Astrocyte of the spinal cord (primary cell): Measurements from ENCODE around the gene SMIM44.

Experiments used
- DNase-seq: peaks from one replicate; pipeline ENCODE4 v3.0.0; 2011; ENCODE audit warnings: low read depth, low spot score
- H3K4me3 ChIP-seq: 2 replicates; pipeline ENCODE4 v1.5.1; 2011; ENCODE audit warnings: low read depth, mild to moderate bottlenecking, low read length, moderate library complexity
- CTCF ChIP-seq: IDR thresholded peaks from 2 replicates; pipeline ENCODE4 v1.5.1; 2012; ENCODE audit warnings: low read depth, mild to moderate bottlenecking, low read length, inconsistent platforms
- in situ Hi-C: cut with HindIII; loops from 2 replicates; pipeline ENCODE4 v1.10.0; 2017; ENCODE audit warnings: low sequenced_read_pairs

The SMIM44 gene

GRCh38 chr19:3463714-3464586, 19.3 kb downstream of the SMIM44 start:
- in situ Hi-C loops = no loop called here
- H3K4me3 ChIP-seq = no peak overlapping the region
- DNase-seq = no peak
- TF ChIP-seq CTCF = no peak

GRCh38 chr19:3462991-3463713, 20.1 kb downstream of the SMIM44 start:
- in situ Hi-C loops = no loop called here
- no peak overlapping the region for H3K4me3 ChIP-seq
- no peak for TF ChIP-seq CTCF
- DNase-seq = no peak

GRCh38 chr19:3459965-3460582, 23.2 kb downstream of the SMIM44 start:
- no peak overlapping the region for H3K4me3 ChIP-seq
- no peak for TF ChIP-seq CTCF

GRCh38 chr19:3459089-3459881, 24.0 kb downstream of the SMIM44 start:
- TF ChIP-seq CTCF = no peak
- H3K4me3 ChIP-seq = no peak overlapping the region
- peak; percentile 97 for DNase-seq
- in situ Hi-C loops = no loop called here

More at GRCh38 chr19:3459965-3460582, 23.2 kb downstream of the SMIM44 start:
- in situ Hi-C loops = no loop called here
- DNase-seq = no peak

GRCh38 chr19:3458229-3459088, 24.8 kb downstream of the SMIM44 start:
- no peak for TF ChIP-seq CTCF
- H3K4me3 ChIP-seq = no peak overlapping the region
- in situ Hi-C loops = no loop called here
- DNase-seq = peak; percentile 88
